Right atrium auricular region (tissue), 2 donors: Measurements from ENCODE around the gene SETD1B. TPM values are rescaled to one million over a fixed set of nuclear protein-coding genes. Genes with fewer than 3 reads are reported as not detected.
A peak's percentile ranks its signal among the peaks of the same experiment; 100 is the strongest.

ENCODE experiments used
- DNase-seq: peaks from one replicate; pipeline ENCODE4 v3.0.0-alpha.2; 2019; ENCODE audit warnings: low spot score
- H3K27ac ChIP-seq, 2 donors: fragments of 200-600 bp; sonication (generic); 1 replicate in 1 of 2; 2 replicates in 1 of 2; pipeline ENCODE4 v1.5.1; 2016 to 2019
- H3K27me3 ChIP-seq, 2 donors: fragments of 200-600 bp; sonication (generic); one replicate each; pipeline versions ENCODE4 v1.5.1 to v1.6.0; 2017 to 2019
- H3K36me3 ChIP-seq: fragments of 200-600 bp; sonication (generic); one replicate; pipeline ENCODE4 v1.5.1; 2016
- H3K4me1 ChIP-seq, 2 donors: fragments of 200-600 bp; sonication (generic); one replicate each; pipeline versions ENCODE4 v1.5.1 to v1.6.0; 2017 to 2019
- H3K4me3 ChIP-seq, 2 donors: fragments of 200-600 bp; sonication (generic); 1 replicate in 1 of 2; 2 replicates in 1 of 2; pipeline ENCODE4 v1.5.1; 2017 to 2019; ENCODE audit warnings: mild to moderate bottlenecking in 1 of 2, moderate library complexity in 1 of 2
- H3K9me3 ChIP-seq, 2 donors: fragments of 200-600 bp; sonication (generic); one replicate each; pipeline ENCODE4 v1.5.1; 2019
- total RNA-seq, 2 donors: library from RNA; depleted of rRNA; stranded (reverse); fragments of >200 nt; gene quantifications; one replicate each; pipeline ENCODE4 v1.1.0, GENCODE V29; 2016
- TF ChIP-seq, protein P1 (sequence below), 2 donors: fragments of 200-600 bp; sonication (generic); IDR thresholded peaks; one replicate each; pipeline ENCODE4 v1.5.1; 2019; ENCODE audit warnings: antibody characterized with exemption in 2 of 2

The SETD1B gene
- total RNA-seq, 2 donors from 2014 or later = 6.0 to 9.3 TPM

DNA sequence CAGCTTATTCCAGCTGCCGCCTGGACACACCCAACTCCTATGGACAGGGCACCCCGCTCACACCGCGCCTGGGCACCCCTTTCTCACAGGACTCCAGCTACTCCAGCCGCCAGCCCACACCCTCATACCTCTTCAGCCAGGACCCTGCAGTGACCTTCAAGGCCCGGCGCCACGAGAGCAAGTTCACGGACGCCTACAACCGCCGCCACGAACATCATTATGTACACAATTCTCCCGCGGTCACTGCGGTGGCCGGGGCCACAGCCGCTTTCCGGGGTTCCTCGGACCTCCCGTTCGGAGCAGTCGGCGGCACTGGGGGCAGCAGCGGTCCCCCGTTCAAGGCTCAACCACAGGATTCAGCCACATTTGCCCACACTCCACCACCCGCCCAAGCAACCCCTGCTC lies 5.9 kb downstream of the SETD1B start:
- Histone ChIP-seq H3K36me3 (peaks cover 52% of the 10 kb centered on the region), H3K4me3 (no peak overlapping the region), H3K4me1 (peaks cover 0 to 76% of the 10 kb centered on the region in 2 donors), H3K27me3 (no peaks in the 10 kb centered on the region), H3K27ac (no peak overlapping the region), H3K9me3 (no peaks in the 10 kb centered on the region)
- TF ChIP-seq, protein P1, sequence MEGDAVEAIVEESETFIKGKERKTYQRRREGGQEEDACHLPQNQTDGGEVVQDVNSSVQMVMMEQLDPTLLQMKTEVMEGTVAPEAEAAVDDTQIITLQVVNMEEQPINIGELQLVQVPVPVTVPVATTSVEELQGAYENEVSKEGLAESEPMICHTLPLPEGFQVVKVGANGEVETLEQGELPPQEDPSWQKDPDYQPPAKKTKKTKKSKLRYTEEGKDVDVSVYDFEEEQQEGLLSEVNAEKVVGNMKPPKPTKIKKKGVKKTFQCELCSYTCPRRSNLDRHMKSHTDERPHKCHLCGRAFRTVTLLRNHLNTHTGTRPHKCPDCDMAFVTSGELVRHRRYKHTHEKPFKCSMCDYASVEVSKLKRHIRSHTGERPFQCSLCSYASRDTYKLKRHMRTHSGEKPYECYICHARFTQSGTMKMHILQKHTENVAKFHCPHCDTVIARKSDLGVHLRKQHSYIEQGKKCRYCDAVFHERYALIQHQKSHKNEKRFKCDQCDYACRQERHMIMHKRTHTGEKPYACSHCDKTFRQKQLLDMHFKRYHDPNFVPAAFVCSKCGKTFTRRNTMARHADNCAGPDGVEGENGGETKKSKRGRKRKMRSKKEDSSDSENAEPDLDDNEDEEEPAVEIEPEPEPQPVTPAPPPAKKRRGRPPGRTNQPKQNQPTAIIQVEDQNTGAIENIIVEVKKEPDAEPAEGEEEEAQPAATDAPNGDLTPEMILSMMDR (IDR thresholded peaks at IDR 0.05) = no peak
- DNase-seq = no peak

GRCh38 chr12:121810234-121810817 lies 6.5 kb downstream of the SETD1B start:
- no peaks in the 10 kb centered on the region for H3K9me3 ChIP-seq
- TF ChIP-seq, protein P1 (IDR thresholded peaks at IDR 0.05) = no peak
- no peak overlapping the region for H3K27ac ChIP-seq
- H3K4me1 ChIP-seq = peaks cover 0 to 70% of the 10 kb centered on the region in 2 donors
- H3K27me3 ChIP-seq = no peaks in the 10 kb centered on the region
- H3K36me3 ChIP-seq = peaks cover 57% of the 10 kb centered on the region
- H3K4me3 ChIP-seq = no peak overlapping the region
- DNase-seq = no peak

DNA sequence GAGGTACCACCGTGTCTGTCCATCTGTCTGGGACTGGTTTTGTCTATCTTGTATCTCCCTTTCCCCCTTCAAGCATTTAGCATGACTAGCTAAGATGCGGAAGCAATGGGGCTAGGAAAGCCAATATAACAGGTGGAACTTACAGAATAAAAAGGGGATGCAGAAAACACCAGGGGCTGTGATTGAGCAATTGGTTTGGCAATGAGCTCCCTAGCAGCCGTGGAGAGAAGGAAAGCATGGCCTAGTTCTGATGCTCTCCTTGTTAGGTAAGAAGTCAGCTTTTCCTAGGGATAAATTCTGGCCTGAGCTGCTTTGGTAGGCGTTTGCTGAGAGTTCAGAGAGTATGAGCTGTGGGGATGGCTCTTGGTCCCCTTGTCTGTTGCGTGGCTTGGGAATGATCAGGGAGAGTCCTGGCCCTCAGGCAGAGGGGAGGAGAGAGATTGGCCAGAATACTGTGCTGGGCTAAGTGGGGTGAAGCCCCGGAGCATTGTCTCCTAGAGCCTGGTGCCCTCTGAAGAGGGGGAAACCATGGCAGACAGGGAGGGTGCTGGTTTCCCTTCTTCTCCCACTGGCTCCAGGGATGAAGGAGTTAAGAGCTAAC lies 7.1 kb downstream of the SETD1B start:
- Histone ChIP-seq H3K9me3 (no peaks in the 10 kb centered on the region), H3K36me3 (peaks cover 63% of the 10 kb centered on the region), H3K27me3 (no peaks in the 10 kb centered on the region), H3K4me3 (peak overlapping the region in 1 of 2 donors; percentile 60), H3K27ac (peak overlapping the region; percentile 72 to 82), H3K4me1 (peaks cover 0 to 64% of the 10 kb centered on the region in 2 donors)
- DNase-seq = no peak
- TF ChIP-seq, protein P1 (IDR thresholded peaks at IDR 0.05) = no peak

DNA sequence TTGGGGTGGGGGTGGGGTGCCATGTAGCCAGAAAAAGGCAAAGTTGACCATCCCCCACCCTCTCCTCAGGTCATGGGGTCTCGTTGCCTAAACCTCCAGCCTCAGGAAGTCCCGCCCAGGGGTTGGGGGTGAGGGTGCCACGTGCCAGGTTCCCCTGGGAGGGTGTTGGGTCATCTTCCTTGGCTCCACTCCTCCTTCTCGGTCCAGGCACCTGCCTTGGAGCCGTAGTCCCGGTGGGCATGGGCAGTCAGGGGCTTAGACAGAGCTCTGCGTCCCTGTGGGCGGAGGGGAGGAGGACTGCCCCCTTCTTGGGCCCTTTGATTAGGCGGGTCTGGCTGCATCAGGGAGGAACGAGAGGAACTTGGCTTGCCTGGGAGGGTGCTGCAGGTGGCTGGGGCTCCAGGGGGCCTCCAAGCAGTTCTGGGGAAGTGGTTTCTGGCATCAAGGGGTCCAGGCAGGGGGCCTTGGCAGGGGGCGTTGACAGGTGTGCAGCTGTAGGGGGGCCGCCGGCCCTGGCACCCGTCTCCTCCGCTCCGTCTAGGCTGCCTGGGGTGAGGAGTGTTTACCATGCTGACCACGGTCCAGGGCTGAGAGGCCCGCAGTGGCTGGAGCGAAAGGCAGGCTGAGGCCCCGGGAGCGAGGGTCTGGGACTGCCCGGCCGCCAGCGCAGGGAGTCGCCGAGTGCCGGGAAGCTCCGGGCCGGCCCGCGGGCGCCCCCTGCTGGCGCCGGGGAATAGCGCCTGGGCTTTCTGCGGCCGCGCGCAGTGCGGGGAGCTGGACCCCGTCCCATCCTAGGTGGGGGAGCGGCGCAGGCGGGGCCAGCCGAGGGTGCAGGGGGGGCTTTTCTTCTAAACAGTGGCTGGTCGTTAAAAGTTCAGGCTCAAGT lies 7.9 kb downstream of the SETD1B start:
- no peak for DNase-seq
- H3K27ac ChIP-seq = peak overlapping the region; percentile 72 to 82
- H3K4me1 ChIP-seq = peaks cover 0 to 56% of the 10 kb centered on the region in 2 donors
- peak overlapping the region; percentile 44 to 60 for H3K4me3 ChIP-seq
- H3K27me3 ChIP-seq = no peaks in the 10 kb centered on the region
- TF ChIP-seq, protein P1 (IDR thresholded peaks at IDR 0.05) = peak; percentile 100
- H3K36me3 ChIP-seq = peaks cover 70% of the 10 kb centered on the region
- H3K9me3 ChIP-seq = no peaks in the 10 kb centered on the region

DNA sequence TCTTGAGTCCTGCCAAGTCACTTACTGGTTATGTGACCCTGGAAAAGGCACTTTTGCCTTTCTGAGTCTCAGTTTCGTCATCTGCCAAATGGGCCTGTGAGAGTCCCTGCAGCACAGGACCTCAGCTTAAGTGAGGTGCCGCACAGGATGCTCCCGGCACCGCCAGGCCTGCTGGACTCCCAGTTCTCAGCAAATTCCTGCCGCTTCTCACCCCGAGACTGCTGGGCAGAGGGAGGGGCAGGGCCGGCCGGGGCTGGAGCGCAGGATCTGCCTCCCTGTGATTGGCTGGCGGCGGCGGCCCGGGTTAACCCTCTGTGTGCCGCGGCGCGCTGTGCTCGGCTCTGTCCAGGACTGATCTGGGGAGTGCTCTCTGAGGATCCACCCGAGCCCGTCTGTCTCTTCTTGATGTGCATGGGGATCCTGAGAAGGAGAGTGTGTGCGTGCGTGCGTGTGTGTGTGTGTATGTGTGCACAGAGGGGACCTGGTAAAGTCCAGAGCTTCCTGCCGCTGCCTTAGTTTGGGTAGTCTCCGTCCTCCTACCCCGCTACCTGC lies 8.6 kb downstream of the SETD1B start:
- Histone ChIP-seq H3K4me1 (peaks cover 0 to 49% of the 10 kb centered on the region in 2 donors), H3K36me3 (peaks cover 72% of the 10 kb centered on the region), H3K27me3 (no peaks in the 10 kb centered on the region), H3K27ac (peak overlapping the region; percentile 72 to 82), H3K9me3 (no peaks in the 10 kb centered on the region), H3K4me3 (peak overlapping the region; percentile 44 to 60)
- no peak for DNase-seq
- TF ChIP-seq, protein P1 (IDR thresholded peaks at IDR 0.05) = peak in 1 of 2 donors; percentile 60
